HG03066 (cell line): Measurements from ENCODE around the gene ASB18.

ENCODE experiments used
- ATAC-seq: cut with Tn5 transposase; IDR thresholded peaks from one replicate; pipeline ENCODE4 v1.9.1; 2021; ENCODE audit warnings: low read depth; ENCODE audit not compliant: unreplicated experiment

ASB18 gene

GRCh38 chr2:236209535-236209934 is 54.7 kb downstream of the ASB18 start:
- ATAC-seq = no peak

GRCh38 chr2:236208019-236208926 is 55.9 kb downstream of the ASB18 start:
- no peak for ATAC-seq

GRCh38 chr2:236207472-236207871 is 56.7 kb downstream of the ASB18 start:
- no peak for ATAC-seq

GRCh38 chr2:236205867-236206645 is 58.1 kb downstream of the ASB18 start:
- ATAC-seq = no peak

- ATAC-seq = no peak
These were observed 59.3 kb downstream of the ASB18 start for GRCh38 chr2:236204953-236205352.

- ATAC-seq = no peak
These were observed 63.8 kb downstream of the ASB18 start for GRCh38 chr2:236200378-236200777.

GRCh38 chr2:236196366-236196765 is 67.8 kb downstream of the ASB18 start:
- no peak for ATAC-seq

- no peak for ATAC-seq
These were observed 68.5 kb downstream of the ASB18 start for GRCh38 chr2:236195726-236196125.

- no peak for ATAC-seq
These were observed 69.4 kb downstream of the ASB18 start for GRCh38 chr2:236194786-236195185.

GRCh38 chr2:236193026-236193425 is 71.2 kb downstream of the ASB18 start:
- ATAC-seq = no peak

- no peak for ATAC-seq
These were observed 73.5 kb downstream of the ASB18 start for GRCh38 chr2:236190674-236191073.

GRCh38 chr2:236184701-236185100 is 79.5 kb downstream of the ASB18 start:
- ATAC-seq = no peak

- ATAC-seq = no peak
These were observed 83.3 kb downstream of the ASB18 start for GRCh38 chr2:236180831-236181453.

GRCh38 chr2:236180076-236180816 is 84.0 kb downstream of the ASB18 start:
- no peak for ATAC-seq

- ATAC-seq = no peak
These were observed 84.8 kb downstream of the ASB18 start for GRCh38 chr2:236179236-236180075.

- ATAC-seq = no peak
These were observed 85.3 kb downstream of the ASB18 start for GRCh38 chr2:236178890-236179235.

- ATAC-seq = no peak
These were observed 86.0 kb downstream of the ASB18 start for GRCh38 chr2:236177967-236178889.

GRCh38 chr2:236177604-236177966 is 86.6 kb downstream of the ASB18 start:
- no peak for ATAC-seq

- ATAC-seq = no peak
These were observed 87.3 kb downstream of the ASB18 start for GRCh38 chr2:236176951-236177350.
